Stromal cell of bone marrow (primary cell): ENCODE results near the gene TMEM151A.
A peak's percentile ranks its signal among the peaks of the same experiment; 100 is the strongest.

Source experiments
- DNase-seq: peaks from one replicate; pipeline ENCODE4 v3.0.0-alpha.2; 2012; ENCODE audit warnings: low read depth

The TMEM151A gene

DNA sequence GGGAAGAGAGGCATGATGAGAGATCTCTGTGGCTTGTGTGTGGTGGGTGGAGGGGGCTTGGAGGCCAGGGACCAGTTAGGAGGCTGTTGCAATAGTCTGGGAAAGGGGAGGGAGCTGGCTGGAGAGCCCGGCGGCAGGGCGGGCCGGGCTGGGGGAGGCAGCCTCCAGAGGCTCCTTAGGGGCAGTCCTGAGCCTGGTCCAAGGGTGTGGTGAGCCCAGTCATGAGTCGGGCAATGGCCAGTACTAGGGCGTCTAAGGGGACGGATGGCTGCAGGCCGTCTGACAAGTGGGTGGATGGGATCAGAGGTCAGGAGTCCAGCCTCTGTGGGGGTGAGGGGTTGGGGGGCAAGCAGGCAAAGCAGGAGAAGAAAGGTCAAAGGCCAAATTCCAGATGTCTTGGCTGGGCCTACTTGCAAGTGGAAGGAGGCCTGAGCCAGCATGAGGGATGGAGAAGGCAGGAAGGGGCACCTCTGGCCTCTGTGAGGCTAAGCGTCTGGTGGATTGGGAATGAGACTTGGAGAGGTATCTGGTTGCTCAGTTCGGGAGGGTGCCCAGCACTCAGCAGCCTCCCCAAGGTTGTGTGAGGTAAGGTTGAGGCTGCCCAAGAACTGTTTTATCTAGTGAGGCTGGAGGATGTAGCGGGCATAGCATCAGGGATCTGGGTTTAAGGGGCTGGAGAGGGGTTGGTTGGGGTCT is 31.2 kb downstream of the TMEM151A start:
- peak; percentile 84 for DNase-seq

DNA sequence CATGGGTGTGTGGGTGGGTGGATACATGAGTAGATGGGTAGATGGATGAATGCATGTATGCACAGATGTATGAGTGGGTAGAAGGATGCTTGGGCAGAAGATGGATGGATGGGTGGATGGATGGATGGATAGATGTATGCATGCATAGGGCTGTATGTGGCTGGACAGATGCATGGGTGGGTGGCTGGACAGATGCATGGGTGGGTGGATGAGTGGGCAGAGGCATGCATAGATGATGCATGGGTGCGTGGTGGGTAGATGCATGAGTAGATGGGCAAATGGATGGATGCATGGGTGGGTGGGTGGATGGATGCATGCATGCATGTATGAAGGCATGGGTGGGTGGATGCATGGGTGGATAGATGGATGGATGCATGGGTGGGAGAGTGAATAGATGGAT is 32.0 kb downstream of the TMEM151A start:
- no peak for DNase-seq

DNA sequence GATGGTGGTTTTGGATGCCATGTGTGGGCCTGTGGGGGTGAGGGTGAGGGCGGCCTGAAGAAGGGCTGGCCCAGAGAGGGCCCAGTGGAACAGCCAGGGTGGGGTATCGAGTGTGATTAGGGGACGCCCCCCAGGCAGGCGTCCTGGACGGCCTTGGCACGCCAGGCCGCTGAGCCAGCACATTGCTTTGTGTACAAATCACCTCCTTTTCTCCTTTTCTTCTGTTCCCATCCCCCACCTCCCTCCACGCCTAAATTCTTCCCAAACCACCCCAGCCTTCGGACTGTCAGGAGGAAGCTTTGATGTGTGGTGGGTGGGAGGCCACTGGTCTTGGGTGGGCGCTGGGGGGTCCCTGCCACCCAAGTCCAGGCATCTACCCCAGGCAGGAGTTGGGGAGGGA is 33.0 kb downstream of the TMEM151A start:
- DNase-seq = no peak

DNA sequence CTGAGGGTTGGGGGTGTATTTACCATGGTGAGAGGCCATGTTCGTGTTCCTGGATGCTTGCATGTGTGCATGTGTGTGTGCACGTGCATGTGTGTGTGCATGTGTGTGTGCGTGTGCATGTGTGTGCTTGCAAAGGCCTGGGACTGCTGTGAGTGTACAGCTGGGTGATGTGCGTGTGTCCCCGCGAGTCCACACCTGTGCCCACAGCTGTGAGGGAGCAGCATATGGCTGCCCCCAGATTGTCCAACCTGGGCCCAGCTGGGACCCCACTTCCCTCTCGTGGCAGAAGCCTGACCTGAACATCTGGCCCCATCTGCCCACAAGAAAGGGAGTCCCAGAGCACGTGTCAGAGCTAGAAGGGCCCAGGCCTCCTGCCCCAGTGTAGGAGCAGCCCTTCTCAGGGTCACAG is 33.6 kb downstream of the TMEM151A start:
- no peak for DNase-seq

DNA sequence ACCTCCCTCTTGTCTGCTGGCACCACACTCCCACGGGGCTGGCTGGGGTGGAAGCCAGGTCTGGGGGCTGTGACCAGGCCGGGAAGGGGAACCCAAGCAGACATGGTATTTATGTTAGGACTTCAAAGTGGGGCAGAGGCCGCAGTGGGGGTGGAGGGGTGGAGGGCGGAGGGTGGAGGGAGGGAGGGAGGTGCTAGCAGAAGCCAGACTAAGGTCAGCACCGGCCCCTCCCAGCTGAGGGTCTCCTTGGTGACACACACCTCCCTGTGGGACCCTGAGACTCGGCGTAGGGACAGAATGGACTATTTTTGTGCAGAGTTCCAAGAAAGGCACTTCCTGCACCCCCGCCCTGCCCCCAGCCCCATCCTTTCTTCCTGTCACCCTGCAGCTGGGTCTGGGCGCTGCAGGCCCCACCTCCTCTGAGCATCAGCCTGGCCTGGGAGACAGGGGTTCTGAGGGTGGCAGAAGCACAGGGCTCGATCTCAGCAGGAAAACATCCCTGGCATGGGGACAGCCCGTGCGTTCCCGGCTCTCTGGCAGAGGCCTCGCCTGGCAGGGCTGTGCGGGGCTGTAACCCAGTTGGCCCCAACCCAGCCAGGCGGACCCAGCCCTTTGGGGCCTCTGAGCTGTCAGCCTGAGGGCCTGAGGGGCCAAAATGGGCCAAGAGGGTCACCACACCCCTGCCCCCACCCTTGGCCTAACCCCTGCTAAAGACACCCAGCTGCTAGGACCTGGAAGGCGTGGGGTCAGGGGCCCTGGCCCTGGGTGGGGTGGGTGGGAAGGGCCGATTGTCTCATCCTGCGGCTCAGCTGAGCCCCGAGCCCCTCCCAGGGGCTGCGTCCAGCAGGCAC is 34.8 kb downstream of the TMEM151A start:
- no peak for DNase-seq

DNA sequence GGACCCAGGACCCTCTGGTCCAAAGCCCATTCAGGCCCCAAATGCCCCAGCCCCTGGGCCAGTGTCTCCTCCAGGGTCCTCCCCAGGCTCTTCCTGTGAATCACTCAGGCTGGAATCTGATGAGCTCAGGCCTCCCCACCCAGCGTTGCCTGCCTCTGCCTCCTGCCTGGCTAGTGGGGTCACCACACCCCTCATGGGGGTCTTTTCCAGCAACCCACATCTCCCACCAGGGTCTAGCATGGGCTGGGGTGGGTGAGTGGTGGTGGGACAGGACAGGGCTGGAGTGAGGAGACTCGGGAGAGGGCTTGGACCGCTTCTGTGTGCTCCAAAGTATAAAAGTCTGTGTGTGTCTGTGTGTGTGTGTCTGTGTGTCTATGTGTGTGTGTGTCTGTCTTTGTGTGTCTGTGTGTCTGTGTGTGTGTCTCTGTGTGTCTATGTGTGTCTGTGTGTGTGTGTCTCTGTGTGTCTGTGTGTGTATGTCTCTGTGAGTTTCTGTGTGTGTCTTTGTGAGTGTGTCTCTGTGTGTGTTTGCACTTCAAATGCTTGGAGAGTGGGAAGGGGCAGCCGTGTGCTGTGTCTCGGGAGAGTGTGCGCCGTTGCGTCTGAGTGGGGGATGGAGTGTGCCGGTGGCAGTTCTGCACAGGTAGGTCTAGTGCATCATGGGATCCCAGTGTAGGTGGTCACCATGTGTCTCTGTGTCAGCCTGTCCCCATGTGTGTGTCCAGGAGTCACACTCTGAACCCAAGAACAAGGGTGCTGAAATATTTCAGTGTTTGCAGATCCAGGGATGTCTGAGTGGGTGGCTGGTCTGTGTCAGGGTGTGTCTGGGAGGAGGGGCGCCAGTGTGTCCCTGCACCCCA is 35.7 kb downstream of the TMEM151A start:
- no peak for DNase-seq

DNA sequence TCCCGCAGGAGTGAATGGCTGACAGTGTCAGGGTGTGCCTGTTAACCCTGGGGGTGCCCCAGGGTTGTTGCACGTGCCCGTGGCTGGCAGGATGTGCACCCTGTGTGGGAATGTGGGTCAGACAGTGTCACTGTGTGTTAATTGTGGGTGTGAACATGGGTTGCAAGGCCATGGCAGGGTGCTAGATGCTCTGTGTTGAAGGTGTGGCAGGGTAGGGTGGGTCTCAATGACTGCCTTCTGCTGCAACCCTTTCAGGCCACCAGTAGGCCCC is 36.3 kb downstream of the TMEM151A start:
- no peak for DNase-seq

DNA sequence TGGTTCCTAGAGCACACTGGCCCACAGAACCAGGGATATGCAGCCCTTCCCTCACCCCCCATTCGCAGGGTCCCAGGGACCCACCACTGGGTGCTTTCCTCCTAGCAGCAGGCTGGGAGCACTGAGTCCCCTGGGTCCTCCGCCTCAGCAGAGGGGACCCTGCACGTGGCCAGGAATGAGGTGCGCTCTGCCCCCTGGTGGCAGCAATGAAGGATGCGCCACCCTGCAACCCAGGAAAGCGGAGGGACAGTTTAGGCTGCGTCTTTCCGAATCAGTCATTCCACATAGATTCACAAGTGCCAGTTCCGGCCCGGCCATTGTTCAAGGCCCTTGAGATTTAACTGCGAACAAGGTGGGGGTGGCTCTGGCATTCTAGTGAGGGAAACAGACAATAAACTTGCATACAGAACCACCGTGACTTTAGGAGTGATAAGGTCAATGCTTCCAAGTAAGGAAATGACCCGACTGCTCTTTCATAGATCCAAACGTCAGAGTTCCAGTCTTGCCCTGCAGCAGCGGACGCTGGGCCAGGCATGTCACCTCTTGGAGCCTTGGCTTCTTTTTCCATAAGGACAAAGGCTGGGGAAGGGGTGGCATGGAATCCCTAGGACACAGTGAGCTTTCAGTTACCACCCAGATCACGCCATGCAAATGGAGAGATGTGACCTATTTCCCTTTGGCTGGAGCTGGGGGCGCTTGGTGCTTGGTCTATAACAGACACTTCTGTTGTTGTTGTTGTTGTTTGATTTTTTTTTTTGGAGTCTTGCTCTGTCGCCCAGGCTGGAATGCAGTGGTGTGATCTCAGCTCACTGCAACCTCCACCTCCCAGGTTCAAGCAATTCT is 36.8 kb downstream of the TMEM151A start:
- no peak for DNase-seq

DNA sequence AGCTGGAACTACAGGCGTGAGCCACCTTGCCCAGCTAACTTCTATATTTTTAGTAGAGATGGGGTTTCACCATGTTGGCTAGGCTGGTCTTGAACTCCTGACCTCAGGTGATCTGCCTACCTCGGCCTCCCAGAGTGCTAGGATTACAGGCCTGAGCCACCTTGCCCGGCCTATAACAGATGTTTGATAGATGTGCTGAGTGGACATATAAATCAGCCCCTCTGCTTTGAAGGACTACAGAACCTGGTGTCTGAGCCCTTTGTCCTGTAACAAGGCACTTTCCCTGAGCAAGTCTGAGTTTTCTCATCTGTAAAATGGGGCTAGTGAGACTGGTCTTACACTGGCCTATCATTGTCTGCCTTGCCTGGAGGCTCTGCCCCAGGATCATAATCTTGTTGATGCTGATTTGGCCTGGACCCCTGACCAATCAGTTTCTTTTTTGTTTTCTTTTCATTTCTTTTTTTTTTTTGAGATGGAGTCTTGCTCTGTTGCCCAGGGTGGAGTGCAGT is 37.5 kb downstream of the TMEM151A start:
- no peak for DNase-seq

DNA sequence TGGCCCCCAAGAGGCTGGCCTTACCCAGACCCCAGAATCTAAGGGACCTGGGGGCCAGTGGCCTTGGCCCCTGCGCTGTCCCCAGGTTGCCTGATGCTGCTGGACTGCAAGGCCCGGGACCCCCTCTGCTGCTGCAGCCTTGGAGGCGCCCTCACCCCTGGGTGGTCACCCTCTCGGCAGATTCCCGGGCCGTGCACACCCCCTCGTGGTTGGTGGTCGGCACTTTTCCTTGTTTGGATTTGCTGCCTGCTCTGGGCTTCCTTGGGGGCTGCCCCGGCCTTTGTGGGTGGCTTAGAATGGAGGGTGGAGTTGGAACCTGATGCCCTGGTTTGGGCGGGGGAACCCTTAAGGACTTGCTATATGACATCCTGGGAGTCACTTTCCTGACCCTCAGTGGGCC is 39.2 kb downstream of the TMEM151A start:
- no peak for DNase-seq

DNA sequence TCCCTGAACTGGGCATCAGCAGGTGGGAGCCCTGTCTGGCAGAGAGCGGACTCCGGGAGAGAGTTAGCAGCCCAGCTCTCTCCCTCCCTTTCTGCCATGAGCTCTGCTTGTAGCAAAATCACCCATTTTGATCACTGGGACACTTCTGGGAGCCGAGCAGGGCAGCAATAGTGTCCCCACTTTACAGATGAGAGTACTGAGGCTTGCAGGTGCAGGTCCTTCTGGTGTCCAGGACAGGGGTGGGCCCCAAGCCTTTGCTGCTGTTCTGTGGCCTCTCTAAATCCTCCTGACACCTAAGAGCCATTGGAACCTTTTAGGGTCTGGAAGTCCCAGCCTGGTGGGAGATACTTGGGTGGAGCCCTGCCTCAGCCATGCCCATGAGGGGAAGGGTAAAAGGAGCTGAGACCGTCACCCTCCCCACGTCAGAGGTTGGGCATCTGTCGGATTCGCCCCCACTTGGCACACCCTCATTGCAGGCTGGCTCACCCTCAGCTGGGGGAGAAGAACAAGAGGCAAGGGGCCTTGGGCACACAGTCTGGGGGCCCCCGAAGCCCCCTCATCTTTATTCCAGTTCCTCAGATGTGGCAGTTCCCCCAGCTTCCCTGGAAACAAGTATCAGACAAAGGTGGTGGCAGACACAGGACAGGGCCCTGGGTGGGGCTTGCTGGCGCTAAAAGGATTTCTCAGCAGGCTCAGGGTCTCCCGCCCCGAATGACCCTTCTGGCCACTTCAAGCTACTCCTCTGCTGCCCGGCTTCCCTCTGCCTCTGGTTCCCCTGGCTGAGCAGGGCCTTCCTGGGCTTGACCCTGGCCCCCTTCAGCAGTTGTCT is 40.1 kb downstream of the TMEM151A start:
- DNase-seq = no peak

DNA sequence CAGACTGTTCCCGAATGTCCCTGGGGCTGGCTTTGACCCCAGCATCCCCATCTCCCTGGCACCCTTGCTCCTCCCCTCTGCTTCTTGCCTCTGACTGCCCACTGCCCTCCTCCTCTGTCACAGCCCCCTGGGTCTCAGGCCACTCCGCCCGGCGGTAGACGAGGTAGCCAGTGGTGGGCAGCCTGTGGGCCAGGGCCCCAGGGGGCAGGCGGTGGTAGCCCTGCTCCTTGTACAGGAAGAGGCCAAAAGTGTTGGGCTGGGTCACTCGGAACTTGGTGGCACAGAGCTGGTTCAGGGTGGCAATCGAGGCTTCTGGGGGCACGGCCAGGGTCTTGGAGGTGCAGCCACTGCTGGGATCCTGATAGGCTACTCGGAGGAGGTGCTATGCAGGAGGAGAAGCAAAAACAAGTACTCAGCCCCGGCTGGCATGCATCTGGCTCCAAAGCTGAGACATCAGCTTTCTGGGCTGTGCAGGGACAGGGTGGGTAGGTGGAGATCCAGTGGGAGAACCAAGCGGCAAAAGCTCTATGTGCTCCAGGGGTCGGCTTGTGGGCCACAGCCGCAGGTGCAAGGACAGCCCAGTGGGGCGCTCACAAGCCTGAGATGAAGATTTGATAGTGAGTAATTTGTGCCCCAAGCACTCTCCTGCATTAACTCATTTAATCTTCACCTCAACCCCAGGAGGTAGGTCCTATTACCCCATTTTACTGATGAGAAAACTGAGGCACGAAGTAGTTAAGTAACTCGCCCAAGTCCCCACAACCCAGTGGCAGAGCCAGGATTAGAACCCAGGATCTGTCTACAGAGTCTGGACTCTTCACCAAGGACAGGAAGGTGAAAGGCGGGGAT is 40.9 kb downstream of the TMEM151A start:
- DNase-seq = no peak

DNA sequence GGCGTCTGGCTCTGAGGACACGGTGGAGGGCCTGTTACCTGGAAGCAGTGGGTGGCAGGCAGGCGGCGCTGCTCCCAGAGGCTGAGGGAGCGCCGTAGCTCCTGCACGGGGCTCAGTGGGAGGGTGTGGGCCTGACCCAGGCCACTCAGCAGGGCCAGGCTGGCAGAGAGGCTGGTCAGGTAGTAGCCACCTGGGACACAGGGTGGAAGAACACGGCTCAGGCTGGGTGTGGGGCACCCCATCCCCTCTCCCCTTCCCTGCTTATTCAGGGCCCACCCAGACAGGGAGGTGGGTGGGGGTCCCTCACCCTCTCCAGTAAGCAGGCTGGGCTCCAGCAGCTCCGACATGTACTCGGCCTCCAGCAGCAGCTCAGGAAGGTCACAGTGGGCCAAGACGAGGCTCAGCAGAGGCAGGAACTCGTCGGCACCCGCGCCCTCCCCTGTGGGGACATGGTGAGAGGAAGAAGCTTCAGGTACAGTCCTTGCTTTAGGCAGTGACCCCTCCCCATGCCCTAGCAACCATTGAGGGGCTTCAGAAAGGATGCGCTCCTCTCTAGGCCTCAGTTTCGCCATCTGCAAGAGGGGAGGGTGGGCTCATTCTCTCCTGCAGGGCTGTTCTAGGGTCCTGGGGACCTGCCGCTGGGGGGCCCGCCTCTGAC is 41.7 kb downstream of the TMEM151A start:
- DNase-seq = no peak

DNA sequence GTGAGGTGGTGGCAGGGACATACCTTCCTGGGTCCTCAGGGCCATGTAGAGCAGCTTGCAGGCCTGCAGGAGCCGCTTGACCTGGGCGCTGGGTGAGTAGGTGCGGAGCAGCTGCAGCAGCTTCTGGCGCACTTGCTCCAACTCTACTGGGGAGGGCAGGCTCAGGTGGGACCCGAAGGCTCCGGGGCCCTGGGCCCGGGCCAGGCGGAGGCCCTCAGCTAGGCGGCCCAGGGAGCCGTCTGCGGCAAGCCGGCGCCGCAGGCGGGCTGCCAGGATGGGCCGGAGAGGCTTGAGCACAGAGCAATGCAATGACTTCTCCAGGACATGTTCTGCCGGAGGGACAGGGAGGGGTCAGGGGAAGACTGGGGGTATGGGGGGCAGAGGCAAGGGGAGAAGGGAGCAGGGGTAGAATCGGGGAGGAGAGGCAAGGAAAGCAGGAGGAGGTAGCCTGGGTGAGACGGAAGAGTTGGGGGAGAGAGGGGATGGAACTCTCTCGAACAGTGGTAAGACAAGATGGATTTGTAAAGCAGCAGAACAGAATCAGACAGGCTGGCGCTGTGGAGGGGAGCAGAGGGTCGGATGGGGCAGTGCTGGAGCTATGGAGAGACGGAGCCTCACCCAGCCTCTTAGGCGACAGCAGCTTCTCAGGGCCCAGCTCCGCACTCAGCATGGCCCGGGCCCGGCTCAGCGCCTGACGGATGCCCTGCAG is 42.4 kb downstream of the TMEM151A start:
- DNase-seq = no peak

DNA sequence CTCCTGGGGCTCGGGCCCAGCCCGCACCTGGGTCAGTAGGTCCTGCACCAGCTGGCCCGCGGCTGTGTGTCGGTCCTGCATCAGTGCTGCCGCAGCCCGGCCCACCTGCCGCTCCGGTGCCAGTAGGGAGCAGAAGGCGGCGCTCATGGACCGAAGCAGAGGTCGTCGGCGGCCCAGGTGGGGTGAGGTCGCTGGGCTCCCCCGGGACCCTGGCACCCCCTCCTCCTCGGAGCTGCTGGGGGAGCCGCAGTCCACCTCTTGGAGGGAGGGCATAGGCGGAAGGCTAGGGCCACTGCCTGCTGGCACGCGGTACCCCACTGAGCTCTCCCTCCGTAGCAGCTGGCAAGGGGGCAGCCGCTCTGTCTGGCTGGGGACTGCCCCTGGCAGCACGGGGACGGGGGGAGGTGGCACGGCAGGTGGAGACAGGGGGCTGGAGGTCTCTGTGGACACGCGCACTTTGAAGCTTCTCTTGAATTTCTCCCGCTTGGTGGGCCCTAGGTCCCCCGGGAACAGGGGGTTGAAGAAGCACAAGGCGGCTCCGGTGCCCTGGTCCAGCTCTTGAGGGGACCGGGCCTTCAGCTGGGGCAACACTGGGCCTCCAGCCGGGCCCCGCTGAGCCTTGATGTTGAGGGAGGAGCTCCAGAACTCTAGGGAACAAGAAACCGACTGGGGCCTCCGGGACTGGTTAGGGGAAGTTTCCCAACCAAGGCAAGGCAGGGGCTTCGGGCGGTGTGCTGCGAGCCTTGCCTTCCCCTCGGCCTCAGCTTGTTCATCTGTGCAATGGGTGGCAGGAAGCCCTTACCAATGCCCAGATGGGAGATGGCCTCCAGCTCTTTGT is 43.1 kb downstream of the TMEM151A start:
- no peak for DNase-seq

DNA sequence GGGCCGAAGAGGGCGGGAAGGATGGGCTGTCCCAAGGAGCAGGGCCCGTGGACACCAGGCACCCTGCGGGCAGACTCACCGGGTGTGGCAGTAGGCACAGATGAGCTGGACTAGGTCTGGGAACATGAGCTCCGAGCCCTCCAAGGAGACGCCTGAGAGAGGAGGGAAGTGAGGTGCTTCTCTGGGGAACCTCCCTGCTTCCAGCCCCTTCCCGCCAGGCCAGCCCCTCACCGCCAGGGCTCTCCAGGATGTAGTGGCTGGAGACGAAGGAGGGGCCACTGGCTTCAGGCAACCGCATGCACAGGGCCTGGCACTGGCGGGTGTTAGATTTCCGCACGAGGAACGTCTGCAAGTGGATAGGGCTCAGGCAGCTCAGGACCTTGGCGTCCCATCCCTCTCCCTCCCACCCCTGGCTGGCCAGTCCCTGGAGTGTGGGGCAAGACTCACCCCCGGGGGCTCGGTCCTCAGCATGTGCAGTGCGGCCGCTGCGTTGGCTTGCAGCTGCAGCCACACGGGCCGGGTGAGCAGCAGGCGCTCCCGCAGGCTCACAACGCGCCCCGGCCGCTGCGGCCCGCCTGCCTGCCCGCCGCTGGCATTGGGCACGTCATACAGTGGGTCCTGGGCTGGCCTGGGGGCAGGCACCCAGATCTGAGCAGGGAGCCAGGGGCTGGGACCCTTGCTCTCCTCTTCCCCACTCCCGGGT is 44.0 kb downstream of the TMEM151A start:
- no peak for DNase-seq
